GM18870 (cell line): ENCODE measurements around the gene PLA2G3.
"Not testable (repeated sequence)": the region's sequence is repeated elsewhere in the genome, so short reads cannot be mapped to it uniquely, and the experiment has no call there.

Experiments used
- ATAC-seq: cut with Tn5 transposase; IDR thresholded peaks from one replicate; pipeline ENCODE4 v1.9.1; 2021; ENCODE audit warnings: moderate library complexity; ENCODE audit not compliant: unreplicated experiment

The PLA2G3 gene

DNA sequence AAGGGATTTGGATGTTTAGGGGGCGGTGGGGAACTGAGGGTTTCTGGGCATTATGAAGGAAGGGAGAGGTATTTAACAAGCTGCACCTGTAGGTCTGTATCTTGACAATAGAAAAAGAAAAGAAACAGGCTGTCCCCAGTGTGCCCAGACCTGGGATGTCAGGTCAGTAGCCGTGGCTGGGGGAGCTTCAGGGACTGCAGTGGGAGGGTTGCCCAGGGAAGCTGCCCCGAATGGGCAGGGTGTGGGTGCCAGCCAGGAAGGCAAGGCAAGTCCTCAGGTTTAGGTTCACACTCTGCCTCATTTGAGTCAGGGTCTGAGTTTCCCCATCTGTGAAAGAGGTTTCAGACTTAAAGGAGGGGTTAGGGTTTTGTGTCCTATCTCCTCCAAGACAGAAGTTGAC is 16.0 kb downstream of the PLA2G3 start:
- ATAC-seq: no peak

DNA sequence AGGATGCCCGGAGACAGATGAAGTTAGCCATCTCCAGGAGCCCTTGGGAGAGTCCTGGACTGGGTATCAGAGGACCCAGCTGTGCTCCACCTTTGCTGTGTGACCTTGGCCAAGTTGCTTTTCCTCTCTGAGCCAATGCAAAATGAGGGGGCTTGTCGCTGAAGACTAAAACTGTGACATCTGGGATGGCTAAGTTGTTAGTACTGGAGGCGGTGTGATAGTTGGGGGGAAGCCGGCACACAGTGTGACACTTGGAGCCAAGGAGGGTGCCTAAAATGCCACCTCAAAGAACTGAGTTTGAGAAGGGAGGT is 17.1 kb downstream of the PLA2G3 start:
- ATAC-seq: no peak

DNA sequence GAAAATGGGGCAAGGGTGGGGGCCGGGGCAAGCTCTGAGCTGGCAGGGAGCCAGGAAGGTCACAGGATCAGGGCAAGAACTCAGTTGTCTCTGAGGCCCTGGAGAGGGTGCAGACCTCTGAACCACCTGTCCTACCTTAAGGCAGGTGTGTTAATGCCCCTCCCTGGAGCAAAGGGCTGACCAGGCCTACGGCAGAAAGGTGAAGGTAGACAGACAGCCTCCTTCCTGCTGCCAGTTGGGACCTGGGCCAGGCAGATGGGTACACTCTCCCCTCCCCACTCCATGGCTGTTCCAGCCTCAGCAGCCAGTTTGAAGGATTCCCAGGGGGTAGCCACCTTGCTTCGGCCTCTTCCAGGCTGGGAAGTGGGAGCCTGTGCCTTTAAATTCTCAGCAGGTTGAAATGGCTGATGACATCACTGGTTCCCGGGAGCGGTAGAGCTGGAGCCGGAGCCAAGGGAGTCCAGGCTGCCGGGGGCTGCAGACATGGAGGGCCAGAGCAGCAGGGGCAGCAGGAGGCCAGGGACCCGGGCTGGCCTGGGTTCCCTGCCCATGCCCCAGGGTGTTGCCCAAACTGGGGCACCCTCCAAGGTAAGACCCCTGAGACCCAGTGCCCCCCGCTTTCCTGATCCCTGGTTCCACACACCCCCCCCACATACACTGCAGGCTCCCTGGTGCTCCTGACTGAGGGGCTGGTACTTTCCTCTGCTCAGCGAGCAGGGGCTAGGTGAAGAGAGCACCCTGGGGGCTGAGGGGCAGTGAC is 17.6 kb downstream of the PLA2G3 start, which contains the start of gene INPP5J:
TSS of gene INPP5J (plus strand) at position 435 of the 760 bp plus-strand sequence. CDS start at position 484, 49 bp downstream.
- ATAC-seq: no peak

GRCh38 chr22:31122196-31122531 is 18.1 kb downstream of the PLA2G3 start:
- ATAC-seq: no peak

DNA sequence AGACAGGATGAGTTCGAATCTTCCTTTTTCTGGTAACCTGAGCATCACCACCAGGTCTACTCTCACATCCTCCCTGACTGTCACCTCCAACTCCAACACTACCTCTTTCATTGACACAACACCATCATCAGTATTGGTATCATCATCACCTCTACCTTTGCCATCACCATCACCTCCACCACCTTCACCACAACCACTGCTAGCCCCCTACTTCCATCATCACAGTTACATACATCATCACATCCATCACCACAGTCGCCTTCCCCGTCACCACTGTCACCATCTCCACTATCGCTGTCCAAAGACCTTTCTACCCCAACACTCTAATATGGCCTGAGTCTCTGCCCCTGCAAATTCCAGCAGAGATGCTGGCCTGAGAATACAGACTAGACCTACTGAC is 18.9 kb downstream of the PLA2G3 start:
- no peak for ATAC-seq

DNA sequence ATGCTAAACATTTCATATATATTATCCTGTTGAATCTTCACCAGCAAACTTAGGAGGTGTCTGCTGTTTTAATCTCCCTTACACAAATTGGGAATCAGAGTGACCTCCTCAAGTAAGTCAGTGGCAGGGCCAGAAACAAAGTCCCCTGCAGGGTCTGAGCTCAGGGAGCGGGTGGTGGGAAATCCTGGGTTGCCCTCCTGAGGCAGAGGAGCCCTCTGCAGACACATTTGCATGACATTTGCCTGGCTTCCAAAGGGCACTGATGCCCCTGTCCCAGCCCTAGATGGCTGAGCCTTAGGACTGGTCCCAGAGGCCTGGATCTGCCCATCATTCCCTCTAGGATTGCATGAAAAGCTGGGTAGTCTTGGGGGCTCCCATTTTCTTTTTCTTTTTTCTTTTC is 19.7 kb downstream of the PLA2G3 start:
- no peak for ATAC-seq

- ATAC-seq: no peak
Observed at GRCh38 chr22:31120230-31120629, 20.1 kb downstream of the PLA2G3 start.

DNA sequence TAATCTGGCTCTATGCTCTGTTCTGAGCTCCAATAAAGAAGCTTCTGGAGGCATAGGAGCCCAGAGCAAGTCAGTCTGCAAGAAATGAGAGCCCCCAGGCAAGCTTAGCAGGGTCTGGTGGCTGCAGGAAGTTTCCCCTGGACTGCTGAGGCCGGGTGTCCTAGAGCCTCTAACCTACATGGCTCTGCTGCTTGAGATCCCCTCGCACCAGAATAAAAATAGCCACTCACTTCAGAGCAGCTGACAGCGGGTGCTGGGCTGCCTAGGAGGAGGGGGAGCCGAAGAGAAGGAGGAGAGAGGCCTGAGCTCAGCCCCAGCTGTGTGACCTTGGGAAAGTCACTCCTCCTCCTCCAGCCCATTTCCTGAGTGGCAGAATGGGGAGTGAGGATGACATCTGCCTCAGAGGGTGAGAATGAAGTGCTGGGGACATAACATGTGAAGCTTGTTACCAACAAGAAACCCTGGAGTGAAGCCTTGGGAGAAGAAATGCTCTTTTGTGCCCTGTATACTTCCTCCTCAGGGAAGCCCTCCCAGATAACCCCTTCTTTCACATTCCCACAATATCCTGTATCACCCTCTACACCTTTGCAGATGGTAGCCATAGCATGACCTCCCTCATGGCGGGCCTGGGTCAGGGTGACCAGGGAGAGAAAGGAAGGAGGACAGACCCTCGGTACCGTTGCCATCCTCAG is 21.1 kb downstream of the PLA2G3 start:
- ATAC-seq: no peak

DNA sequence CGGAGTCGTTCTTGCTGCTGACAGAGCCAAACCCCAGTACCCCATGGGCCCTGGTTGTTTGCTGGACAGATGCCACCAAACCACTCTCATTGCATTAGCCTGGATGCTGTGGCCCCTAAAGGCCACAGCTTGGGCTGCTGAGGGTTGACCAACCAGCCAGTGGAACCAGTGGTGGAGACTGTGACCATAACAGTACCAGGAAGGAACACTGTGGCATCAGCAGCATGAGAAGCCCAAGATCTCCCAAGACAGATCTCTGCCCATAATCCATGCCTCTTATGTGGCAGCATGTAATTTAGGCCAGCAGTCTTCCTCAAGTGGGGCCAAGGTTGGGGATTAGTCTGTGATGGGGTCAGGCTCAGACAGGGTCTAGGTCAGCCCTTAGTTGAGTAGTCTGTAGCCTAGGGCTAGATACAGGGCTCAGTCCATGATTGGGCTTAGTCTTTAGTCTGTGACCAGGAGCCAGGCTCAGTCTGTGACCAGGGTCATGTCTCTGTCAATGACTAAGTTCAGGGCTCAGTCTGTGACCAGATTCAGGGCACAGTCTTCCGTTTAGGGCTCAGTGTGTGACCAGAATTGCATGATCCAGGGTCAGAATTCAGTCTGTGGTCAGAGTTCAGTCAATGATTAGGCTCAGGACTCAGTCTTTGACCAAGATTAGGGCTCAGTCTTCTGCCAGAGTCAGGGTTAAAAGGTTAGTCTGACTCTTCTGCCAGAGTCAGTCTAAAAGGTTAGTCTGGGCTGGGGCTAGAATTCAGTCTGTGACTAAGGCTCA is 22.1 kb downstream of the PLA2G3 start:
- no peak for ATAC-seq

- not testable (repeated sequence) for ATAC-seq
Observed at GRCh38 chr22:31112547-31113091, 27.7 kb downstream of the PLA2G3 start.

GRCh38 chr22:31107894-31108218 is 32.5 kb downstream of the PLA2G3 start:
- ATAC-seq: peak; percentile 29

GRCh38 chr22:31107178-31107893 is 33.0 kb downstream of the PLA2G3 start, which contains the start of gene SELENOM:
Gene SELENOM, minus strand, starts transcription at chr22:31107568. Its CDS starts 63 bp downstream, at chr22:31107505.
- ATAC-seq: peak; percentile 59

GRCh38 chr22:31106731-31107177 is 33.6 kb downstream of the PLA2G3 start:
- no peak for ATAC-seq

DNA sequence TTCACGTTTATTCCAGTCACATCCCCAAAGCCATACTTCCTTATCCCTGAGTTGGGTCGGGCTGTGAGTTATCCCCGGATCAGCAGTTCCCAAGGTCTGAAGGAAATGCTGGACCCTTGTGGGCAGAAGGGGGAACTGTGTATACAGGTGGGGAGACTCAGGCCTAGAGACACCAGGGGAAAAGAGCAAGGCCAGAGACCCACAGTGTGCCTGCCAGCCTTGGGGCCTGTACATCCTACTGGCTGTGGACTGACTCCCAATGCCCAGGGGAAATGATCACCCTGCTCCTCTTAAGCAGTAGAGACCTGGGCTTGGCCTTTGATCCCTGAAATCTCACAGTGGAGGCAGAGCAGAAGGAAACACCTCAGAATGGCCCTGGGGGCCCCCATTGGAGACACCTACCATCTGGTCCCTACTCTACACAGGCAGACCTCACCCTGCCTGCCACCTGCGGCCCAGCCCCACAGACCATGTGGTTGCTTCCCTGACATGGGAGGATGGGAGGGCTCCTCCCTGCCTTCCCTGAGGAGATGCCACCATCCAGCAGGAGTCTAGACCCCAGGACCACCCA is 34.2 kb downstream of the PLA2G3 start:
- ATAC-seq: no peak

DNA sequence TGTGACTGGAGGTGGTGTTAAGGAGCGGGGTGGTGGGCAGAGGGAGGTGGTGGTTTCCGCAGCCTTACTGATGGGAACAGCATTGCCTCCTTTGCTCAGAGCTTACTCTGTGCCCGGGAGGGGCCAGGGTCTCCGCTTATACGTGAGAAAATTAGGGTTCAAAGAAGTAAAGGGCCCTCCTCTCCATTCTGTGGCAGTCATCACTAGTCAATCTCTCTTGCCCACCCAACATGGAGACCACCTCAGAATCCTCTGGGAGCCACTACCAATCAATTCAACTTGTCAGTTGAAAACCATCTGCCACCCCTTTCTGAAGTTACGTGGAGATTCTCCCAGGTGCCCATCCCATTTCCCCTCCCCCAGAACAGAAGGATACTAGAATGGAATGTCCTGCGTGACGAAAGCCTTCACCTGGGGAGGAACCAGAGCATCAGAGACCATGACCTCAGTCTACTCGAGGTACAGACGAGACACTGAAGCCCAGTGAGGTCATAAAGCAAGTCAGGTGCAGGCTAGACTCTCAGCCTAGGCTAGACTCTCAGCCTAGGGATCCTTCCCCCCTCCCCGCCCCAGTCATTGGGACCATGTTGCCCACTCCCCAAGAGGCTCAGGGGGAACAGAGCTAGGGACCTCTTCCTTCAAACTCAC is 34.9 kb downstream of the PLA2G3 start:
- ATAC-seq: no peak

DNA sequence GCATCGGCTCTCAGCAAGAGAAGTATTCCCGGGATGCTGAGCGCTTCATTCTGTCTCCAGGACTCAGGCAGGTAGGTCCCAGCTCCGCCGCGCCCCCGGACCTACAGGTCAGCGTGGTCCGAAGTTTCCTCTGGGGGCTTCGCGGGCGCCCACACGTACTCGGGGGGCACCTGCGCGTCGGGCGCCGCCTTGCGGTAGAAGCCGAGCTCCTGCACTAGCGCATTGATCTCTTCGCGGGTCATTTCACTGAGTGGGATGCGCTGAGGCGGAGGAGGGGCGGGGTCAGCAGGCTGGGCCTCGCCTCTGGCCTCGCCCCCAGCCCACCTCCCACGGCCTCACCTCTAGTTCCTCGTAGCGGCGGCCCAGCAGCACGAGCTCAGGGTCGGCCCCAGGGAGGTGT is 35.4 kb downstream of the PLA2G3 start:
- ATAC-seq: no peak

DNA sequence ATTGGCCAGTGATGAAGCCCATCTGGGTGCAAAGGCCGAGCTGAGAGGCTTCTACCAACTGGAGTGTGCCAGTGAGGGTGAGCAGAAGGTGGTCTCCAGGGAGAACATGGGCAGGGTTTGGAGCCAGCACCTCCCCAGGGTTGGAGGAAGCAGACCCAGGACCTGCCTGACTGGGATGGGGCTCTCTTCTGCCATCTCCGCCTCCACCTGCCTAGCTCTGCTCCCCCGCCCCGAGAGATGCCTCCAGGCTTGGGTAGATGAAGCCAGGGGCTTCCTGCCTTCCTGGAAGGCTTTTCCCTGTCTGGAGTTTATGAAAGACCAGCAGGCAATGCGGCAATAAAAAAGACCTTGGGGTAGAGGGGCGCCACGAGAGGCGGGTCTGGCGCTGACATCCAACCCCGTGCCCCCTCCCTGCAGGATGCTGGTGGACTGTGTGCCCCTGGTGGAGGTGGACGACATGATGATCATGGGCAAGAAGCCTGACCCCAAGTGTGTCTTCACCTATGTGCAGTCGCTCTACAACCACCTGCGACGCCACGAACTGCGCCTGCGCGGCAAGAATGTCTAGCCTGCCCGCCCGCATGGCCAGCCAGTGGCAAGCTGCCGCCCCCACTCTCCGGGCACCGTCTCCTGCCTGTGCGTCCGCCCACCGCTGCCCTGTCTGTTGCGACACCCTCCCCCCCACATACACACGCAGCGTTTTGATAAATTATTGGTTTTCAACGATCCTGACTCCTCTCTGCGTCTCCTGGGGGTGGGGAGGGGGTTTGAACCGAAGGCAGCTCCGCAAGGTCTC is 36.2 kb downstream of the PLA2G3 start:
- ATAC-seq: no peak

DNA sequence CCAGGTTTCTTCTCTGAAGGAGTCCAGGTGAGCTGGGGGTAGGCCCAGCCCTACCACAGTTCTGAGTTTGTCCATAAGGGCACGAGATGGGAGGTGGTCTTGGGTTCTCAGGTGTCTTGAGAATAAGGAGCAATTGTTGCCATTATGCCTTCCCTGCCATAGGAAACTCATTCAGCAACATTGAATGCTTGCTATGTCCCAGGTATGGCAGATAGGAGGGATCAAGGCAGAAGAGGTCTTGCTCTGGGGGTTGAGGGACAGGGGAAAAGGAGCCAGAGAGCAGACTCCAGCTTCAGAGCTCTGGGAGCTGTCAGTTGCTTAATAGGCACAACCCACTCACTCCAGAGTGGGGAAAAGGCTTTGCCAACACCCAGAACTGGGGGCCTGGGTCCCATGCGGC is 37.2 kb downstream of the PLA2G3 start:
- ATAC-seq: no peak

GRCh38 chr22:31102441-31103081 is 37.7 kb downstream of the PLA2G3 start:
- ATAC-seq: no peak
